Neural cell (in vitro differentiated cells): ENCODE measurements around the gene GRK1.

Experiments used
- POLR2AphosphoS5 ChIP-seq: IDR thresholded peaks from 2 replicates; pipeline ENCODE4 v1.6.1; 2012
- RAD21 ChIP-seq: fragments of 450-650 bp; conservative IDR thresholded peaks from 2 replicates; pipeline ENCODE4 v1.6.1; 2014; ENCODE audit warnings: antibody characterized with exemption, mild to moderate bottlenecking, moderate library complexity
- TF ChIP-seq, protein P1 (sequence below): fragments of 450-650 bp; IDR thresholded peaks from 2 replicates; pipeline ENCODE4 v1.5.1; 2014; ENCODE audit warnings: antibody characterized with exemption, mild to moderate bottlenecking, moderate library complexity; ENCODE audit not compliant: poor library complexity, severe bottlenecking

DNA sequence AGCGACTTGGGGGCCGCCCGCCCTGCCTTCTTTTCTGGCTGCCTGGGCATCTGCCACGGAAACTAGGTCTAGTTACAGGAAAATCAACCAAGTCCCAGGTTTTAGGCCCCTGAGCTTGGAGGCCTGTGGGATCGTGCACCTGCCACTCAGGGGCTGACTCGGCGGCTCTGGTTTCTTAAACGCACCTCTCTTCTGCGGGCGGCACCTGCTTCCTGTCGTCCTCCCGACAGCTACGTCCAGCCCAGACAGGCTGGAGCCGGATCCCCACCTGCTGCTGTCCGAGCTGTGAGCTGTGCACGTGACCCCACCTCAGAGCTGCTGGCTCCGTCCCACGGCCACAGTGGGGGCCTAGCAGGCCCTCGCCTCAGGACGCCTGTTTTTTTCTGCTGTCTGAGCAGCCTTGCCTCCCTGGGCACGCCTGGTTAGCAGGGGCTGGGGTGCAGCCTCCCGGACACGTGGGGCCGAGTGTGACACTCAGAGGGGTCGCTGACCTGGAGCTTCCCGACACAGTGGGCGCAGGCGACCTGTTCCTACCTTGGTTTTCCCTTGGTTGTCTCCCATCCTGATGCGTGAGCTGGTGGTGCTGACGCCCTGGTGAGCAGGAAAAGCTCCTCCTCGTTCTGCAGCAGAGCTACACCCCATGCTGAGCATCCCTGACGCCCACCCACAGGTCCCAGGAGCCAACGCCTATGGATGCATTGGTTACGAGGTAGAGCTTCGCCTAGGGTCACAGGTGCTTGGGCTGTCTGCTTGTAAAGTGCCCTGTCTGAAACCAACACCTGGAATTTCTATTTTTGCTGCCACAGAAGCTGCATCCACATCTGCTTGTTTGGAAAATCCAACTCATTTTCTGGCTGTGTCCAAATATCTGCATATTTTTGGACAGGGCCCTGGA lies 109.5 kb downstream of the GRK1 start:
- TF ChIP-seq RAD21 (no peak), POLR2AphosphoS5 (no peak)
- TF ChIP-seq, protein P1, sequence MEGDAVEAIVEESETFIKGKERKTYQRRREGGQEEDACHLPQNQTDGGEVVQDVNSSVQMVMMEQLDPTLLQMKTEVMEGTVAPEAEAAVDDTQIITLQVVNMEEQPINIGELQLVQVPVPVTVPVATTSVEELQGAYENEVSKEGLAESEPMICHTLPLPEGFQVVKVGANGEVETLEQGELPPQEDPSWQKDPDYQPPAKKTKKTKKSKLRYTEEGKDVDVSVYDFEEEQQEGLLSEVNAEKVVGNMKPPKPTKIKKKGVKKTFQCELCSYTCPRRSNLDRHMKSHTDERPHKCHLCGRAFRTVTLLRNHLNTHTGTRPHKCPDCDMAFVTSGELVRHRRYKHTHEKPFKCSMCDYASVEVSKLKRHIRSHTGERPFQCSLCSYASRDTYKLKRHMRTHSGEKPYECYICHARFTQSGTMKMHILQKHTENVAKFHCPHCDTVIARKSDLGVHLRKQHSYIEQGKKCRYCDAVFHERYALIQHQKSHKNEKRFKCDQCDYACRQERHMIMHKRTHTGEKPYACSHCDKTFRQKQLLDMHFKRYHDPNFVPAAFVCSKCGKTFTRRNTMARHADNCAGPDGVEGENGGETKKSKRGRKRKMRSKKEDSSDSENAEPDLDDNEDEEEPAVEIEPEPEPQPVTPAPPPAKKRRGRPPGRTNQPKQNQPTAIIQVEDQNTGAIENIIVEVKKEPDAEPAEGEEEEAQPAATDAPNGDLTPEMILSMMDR = no peak
